ENCODE results near the gene ZNF678.

DNA sequence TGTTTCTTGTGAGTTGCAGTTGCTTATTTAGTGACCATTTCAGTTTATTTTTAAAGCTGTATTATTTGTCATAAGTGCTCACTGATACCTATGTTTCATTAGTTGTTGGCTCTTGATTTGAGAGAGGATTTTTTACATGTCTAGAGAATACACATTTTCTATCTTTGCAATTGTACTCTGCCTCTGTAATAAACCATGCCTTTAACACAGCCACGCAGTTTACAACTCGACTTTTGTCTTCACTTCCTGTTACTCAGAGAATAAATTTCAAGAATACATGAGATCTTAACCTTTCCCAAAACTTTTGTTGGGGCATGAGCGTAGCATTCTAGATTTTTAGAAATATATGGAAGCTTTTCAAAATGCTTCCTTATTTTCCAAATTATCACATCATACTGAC is 14.9 kb upstream of the ZNF678 start:
- TF ChIP-seq, protein P1, sequence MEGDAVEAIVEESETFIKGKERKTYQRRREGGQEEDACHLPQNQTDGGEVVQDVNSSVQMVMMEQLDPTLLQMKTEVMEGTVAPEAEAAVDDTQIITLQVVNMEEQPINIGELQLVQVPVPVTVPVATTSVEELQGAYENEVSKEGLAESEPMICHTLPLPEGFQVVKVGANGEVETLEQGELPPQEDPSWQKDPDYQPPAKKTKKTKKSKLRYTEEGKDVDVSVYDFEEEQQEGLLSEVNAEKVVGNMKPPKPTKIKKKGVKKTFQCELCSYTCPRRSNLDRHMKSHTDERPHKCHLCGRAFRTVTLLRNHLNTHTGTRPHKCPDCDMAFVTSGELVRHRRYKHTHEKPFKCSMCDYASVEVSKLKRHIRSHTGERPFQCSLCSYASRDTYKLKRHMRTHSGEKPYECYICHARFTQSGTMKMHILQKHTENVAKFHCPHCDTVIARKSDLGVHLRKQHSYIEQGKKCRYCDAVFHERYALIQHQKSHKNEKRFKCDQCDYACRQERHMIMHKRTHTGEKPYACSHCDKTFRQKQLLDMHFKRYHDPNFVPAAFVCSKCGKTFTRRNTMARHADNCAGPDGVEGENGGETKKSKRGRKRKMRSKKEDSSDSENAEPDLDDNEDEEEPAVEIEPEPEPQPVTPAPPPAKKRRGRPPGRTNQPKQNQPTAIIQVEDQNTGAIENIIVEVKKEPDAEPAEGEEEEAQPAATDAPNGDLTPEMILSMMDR (IDR thresholded peaks at IDR 0.05), result no peak
- TF ChIP-seq POLR2A (IDR thresholded peaks at IDR 0.05) (no peak), POLR2AphosphoS5 (IDR thresholded peaks at IDR 0.05; ENCODE audit: insufficient read depth in 1 of 2, low read depth in 1 of 2) (no peak)
